GM12875 (cell line): ENCODE data around the gene FEM1A.
"Not testable (repeated sequence)": the region's sequence is repeated elsewhere in the genome, so short reads cannot be mapped to it uniquely, and the experiment has no call there.

Source experiments
- H3K4me3 ChIP-seq: one replicate; pipeline ENCODE4 v1.5.1; 2011; ENCODE audit warnings: low read depth, low read length, control low read depth
- TF ChIP-seq, protein P1 (sequence below): IDR thresholded peaks from 2 replicates; pipeline ENCODE4 v1.5.1; 2011; ENCODE audit warnings: low read depth, mild to moderate bottlenecking, control low read depth, inconsistent platforms, low read length, moderate library complexity, borderline replicate concordance; ENCODE audit not compliant: insufficient read depth

The FEM1A gene, protein sequence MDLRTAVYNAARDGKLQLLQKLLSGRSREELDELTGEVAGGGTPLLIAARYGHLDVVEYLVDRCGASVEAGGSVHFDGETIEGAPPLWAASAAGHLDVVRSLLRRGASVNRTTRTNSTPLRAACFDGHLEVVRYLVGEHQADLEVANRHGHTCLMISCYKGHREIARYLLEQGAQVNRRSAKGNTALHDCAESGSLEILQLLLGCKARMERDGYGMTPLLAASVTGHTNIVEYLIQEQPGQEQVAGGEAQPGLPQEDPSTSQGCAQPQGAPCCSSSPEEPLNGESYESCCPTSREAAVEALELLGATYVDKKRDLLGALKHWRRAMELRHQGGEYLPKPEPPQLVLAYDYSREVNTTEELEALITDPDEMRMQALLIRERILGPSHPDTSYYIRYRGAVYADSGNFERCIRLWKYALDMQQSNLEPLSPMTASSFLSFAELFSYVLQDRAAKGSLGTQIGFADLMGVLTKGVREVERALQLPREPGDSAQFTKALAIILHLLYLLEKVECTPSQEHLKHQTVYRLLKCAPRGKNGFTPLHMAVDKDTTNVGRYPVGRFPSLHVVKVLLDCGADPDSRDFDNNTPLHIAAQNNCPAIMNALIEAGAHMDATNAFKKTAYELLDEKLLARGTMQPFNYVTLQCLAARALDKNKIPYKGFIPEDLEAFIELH

DNA sequence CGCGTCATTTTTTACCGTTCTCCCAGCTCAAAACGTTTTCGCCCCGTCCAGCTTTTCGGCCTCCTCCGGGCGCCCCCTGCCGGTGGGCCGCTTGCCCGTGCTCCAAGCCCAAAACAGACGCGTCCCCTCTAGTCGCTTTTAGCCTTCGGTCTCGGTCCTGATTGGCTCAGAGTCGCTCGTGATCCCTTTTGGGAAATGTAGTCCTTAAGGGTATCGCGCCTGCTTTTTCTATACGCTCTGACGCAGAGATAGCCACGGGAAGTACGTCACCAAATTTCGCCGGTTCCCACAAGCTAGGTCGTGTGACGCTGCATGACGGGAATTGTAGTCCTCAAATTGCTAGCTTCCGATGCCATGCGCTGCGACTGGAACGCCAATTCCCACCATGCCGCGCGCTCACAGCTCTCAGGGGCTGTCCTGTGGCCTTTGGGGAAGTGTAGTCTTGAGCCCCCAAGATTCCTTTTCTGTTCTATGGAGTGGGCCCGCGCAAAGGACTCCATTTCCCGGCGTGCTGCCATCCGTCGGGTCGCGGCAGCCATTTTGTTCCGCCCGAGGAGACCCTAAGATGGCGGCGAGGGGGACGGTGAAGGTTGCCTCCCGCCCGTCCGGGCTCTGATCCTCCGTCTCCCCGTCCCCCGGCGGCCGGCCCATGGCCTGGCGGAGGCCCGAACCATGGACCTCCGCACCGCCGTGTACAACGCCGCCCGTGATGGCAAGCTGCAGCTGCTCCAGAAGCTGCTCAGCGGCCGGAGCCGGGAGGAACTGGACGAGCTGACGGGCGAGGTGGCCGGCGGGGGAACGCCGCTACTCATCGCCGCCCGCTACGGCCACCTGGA, at the start of gene FEM1A:
Gene FEM1A (plus strand): TSS at position 552 of the 836 bp plus-strand sequence. CDS start 121 bp downstream, at position 673.
- peak within 1 kb of the TSS; percentile 92 for H3K4me3 ChIP-seq
- TF ChIP-seq, protein P1, sequence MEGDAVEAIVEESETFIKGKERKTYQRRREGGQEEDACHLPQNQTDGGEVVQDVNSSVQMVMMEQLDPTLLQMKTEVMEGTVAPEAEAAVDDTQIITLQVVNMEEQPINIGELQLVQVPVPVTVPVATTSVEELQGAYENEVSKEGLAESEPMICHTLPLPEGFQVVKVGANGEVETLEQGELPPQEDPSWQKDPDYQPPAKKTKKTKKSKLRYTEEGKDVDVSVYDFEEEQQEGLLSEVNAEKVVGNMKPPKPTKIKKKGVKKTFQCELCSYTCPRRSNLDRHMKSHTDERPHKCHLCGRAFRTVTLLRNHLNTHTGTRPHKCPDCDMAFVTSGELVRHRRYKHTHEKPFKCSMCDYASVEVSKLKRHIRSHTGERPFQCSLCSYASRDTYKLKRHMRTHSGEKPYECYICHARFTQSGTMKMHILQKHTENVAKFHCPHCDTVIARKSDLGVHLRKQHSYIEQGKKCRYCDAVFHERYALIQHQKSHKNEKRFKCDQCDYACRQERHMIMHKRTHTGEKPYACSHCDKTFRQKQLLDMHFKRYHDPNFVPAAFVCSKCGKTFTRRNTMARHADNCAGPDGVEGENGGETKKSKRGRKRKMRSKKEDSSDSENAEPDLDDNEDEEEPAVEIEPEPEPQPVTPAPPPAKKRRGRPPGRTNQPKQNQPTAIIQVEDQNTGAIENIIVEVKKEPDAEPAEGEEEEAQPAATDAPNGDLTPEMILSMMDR, result peak; percentile 97

DNA sequence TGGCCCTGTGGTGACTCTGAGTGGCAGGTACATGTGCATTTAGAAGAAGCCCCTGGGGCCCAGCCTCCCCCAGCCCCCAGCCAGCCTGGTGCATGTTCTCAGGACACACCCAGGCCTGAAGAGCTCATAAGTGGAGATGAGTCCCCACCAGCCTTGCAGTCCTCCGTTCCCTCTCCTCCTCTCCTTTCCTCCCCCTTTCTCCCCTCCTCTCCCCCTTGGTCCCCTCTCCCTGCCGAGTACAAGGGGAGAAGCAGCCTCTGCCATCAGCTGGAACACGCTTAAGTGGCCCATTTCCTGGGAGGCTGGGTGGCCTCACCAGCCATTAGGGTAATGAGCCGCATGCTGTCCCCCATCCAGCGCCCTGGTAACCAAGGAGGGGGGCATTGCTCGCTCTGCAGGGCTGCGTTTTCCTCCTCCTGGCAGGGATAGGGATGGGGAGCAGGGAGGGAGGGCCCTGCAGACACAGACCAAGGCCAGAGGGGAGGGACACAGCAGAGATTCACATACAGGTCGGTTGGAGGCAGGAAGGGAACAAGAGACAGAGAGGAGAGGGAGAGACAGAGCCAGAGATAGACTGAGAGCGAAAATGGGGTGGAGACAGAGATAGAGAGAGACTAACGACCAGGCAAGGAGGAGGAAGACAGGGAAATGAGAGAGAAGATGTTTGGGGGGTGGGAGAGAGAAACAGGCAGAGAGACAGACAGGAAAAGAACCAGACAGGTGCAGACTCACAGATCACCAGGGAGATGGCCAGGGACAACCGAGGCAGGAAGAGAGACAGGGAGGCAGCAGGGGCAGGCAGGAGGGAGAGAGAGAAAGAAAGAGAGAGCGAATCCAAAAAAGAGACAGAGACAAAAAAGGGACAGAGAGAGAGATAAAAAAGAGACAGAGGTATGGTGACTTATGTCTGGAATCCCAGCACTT, 48.5 kb upstream of the FEM1A start:
- TF ChIP-seq, protein P1, result no peak
- H3K4me3 ChIP-seq, result no peak overlapping the region

DNA sequence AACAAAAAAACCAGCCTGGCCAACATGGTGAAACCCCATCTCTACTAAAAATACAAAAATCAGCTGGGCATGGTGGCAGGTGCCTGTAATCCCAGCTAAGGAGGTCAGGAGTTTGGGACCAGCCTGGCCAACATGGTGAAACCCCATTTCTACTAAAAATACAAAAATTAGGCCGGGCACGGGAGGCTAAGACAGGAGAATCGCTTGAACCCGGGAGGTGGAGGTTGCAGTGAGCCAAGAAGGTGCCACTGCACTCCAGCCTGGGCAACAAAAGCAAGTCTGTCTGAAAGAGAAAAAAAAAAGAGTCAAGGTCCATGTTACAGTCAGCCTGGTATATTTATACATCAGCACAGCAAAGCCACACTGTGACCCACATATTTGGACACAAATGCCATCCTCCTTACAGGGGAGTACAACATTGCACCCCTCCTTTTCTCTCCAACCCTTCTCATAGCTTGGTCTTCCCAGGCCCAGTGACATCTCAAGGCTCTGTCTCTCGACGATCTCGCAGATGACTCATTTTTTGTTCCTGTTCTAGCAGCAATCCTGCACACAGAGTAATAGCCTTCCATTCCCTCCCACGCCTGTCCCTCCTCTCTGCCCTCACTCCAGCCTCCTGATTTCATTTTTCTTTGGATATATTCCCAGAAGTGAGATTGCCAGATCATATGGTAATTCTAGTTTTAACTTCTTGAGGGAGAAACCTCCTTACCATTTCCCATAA, 46.9 kb upstream of the FEM1A start:
- no peak overlapping the region for H3K4me3 ChIP-seq
- TF ChIP-seq, protein P1, result no peak

DNA sequence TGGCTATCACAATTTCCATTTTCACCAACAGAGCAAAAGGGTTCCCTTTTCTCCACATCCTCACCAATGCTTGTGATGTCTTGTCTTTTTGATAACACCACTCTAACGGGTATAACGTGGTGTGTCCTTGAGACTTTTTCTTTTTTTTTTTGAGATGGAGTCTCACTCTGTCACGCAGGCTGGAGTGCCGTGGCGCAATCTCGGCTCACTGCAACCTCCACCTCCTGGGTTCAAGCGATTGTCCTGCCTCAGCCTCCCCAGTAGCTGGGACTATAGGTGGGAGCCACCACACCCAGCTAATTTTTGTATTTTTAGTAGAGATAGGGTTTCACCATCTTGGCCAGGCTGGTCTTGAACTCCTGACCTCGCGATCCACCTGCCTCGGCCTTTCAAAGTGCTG, 46.4 kb upstream of the FEM1A start:
- not testable (repeated sequence) for H3K4me3 ChIP-seq

DNA sequence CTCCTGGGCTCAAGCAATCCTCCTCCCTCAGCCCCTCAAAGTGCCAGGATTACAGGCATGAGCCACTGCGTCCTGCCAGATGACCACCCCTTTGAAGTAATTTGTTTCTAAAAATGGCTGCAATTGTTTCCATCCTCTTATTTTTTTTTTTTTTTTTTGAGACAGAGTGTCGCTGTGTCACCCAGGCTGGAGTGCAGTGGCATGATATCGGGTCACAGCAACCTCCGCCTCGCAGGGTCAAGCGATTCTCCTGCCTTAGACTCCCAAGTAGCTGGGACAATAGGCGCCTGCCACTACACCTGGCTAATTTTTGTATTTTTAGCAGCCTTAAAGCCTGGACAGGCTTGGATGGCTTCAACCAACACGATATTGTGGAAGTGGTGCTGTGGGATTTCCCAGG, 45.5 kb upstream of the FEM1A start:
- H3K4me3 ChIP-seq, result no peak overlapping the region
- TF ChIP-seq, protein P1, result no peak

DNA sequence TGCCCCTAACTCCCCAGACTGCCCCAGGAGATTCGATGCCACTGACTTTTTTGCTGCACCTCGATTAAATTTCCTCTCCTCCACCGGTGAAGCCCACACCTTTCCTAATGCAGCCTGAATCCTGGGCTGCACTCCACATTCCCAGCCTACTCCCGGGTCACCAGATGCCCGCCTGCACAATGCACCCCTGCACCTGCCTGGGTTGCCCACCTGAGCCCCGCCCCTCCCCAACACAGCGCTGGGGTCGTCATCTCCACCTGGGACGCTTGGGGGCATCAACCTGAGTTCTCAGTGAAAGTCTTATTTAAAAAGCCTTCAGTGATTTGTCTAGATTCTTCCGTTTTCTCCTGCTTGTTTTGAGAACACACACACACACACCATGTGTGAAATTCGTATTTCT, 43.3 kb upstream of the FEM1A start:
- TF ChIP-seq, protein P1, result no peak
- no peak overlapping the region for H3K4me3 ChIP-seq
